HG03039 (cell line): Measurements from ENCODE around the gene CADM1.

Source experiments
- ATAC-seq: cut with Tn5 transposase; IDR thresholded peaks from one replicate; pipeline ENCODE4 v1.9.1; 2021; ENCODE audit warnings: mild to moderate bottlenecking, moderate library complexity; ENCODE audit not compliant: unreplicated experiment

CADM1 gene

DNA sequence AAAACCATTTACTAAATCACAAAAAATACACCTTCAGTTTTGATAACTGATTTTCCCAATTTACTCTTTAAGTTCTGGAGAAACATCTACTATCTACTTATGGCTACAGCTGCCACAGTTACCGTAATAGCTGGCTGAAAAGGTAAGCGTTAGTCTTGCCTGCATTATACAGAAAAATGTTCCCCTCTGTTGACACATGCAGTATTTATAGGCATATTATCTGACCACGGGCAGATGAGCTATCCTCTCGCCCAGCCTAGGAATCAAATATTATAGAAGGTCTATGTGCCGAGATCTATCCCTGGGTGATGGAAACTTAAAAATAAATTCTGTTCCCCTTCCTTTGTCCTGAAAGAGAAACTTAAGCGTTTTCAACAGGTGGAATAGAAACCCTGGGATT lies 283.8 kb downstream of the CADM1 start:
- ATAC-seq = no peak

DNA sequence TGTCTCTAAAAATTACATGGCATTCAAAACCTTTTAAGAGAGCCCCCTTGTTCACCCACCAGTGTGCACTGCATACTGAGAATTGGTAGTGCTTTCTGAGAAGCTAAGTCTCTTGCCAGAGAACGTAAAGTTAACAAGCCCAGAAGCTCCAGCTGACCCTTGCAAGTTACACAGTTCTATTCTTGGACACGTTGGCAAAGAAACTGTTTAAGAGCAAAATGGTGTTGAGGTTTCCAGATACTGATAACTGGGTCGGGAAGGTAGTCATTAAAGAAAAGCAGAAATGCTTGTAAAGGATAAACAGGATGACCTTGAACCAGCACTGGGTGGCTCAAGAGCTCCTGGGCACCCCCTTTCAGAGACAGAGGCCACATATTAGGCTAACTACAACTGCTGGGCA lies 284.8 kb downstream of the CADM1 start:
- no peak for ATAC-seq

DNA sequence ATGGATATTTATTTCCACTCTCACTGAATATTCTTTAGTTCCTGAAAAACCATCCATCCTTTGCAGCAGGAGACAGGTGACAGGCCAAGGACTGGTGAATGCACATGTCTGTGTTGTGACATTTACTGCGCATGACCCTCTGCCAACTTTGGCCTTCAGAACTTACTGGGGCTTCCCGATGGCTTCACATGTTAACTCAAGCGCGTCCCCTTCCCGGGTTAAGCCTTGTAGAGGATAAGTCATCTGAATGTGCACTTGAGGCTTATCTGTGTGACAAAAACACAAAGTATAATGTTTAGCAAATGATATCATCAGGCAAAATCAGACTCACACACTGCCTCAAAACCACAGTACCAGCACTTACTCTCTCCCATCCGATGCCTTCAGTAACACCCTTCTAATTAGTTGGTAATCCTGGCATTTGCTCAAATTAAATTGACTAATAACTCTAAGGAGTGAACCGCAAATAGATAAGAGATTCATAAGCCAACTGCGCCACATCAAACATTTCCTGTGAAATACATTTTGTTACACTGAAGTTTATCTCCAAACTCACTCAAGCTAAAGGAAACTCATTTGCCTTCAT lies 286.4 kb downstream of the CADM1 start:
- no peak for ATAC-seq

DNA sequence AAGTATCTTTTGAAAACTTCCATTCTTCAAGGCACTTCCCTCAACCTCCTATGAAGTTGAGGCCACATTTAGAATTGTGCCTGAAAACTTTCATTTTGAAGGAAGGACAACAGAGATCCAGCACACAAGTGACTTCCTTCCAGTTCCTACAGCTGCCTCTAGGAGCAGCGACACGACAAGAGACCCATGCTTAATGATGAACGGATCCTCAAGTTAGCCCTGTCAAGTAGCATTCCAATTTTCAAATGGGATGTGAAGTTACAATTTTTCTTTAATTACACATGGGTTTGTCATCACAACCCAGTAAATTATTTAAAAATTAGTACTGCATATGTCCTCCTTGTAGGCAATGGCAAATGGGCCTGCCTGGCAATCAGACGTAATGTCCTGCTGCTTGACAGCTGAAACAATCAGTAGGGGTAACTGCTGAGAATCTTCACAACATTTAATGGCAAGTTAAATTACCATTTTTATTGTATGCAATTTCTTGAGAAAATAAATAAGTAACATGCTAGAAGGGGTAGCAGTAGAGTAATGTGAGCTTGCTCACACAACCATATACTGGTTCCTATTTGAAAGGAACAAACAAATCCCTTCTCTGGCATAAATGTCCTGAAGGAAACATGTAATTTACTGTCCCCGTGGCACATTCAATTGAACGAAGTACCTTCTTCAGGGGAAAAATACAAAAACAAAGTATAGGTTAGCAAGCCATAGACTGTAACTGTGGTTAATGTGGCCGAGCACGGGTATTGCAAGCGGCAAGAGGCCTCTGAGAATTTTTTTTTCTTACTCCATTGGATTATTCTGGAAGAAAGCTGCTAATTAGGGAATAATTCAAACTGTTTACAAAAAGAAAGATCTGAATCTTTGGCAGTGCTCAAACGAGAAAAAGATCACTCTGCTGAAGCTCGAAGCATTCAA lies 288.3 kb downstream of the CADM1 start:
- no peak for ATAC-seq

DNA sequence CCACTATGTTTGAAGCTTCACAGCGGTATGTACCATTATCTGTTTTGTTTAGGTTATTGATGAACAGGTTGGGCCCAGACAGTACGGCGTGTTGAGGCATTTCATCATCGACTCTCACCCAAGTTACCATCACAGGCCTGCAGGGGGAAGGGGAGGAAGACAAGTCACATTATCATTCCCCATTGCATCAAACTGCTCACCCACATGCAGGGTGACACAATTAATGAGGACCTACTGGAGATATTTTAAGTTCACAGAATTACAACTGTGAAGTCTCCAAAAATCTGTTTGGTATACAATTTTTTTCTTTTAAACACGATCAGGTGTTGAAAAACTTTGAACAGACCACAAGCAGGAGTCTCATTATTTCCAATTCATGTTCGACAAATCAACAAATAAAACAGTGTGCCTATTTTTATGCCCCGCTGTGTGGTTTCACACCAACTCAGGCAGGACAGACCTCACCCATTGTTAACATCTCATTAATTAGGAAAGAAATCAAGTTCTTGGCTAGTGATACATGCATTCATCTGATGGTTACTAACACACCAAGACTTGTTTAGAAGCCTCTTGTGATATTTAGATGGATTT lies 289.5 kb downstream of the CADM1 start:
- no peak for ATAC-seq

DNA sequence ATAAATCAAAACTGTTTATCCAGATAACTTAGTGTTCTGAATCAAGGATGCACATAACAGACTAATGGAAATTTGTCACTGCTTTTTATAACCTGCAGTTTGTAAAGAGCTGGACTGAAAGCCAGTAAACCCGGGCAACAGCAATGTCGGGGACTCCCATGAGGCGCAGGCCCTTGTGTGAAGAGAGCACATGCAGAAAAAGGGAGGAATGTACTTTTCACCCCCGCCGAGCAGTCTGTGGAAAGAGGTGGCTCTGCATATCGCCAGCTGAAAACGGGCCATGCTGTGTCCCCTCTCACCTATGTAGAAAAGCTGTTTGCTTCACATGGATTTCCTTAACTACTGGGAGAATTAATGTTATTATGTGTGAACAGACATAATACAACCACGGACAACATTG lies 291.2 kb downstream of the CADM1 start:
- no peak for ATAC-seq

DNA sequence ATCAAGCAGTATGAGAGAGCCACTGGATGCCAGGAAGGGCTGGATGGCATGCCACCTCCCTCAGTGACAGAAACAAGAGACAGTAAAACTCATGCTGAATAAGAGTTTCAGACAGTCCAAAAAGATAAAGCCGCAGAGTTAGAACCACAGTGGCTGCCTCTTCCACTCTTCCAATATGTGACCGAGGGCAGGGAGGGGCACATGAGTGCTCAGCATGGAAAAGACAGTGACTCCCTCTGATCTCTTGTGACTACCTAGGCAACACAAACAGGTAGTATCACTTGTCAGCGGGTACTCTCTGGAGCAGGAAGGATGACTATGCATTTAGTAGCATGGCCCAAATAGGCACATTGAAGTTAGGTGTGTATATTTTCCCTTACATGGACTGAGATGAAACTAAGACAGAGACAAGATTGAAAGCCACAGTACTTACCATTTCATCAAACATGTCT lies 295.4 kb downstream of the CADM1 start:
- no peak for ATAC-seq

DNA sequence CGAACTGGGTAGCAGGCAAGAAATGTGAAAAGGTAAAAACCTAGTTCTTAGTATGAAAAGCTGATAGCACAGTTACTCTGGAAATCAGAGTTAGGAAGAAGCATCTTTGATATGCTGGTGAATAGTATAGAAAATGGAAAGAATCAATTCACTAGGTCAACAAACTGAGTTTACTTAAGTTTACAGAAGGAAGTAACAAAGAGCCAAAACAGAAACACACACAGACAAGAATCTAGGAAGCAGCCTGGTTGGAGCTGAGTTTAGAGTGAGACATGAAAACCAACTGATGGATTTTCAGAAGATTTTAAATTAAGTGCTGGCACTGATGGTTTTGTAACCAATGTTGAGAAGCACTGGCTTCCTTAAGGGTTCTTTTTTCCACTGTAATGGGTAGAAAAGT lies 296.3 kb downstream of the CADM1 start:
- no peak for ATAC-seq

DNA sequence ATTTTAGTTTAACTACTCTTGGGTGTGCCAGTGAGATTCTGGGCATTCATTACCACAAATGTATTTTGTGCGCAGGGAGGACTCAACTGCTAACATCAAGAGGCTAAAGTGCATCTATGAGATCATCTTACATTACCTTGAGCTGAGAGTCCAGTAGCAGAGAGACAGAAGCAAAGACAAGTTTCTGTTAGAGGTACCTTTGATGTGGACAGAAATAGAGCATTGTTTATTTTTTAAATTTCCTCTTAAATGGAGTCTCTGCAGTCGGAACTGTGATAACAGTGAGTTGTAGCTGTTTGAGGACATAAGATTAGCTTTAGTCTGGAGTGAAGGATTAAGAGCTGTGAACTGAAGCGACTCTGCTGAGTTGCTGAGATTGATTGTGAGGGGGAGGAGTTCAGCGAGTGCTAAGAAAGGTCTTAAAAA lies 297.0 kb downstream of the CADM1 start:
- ATAC-seq = no peak

DNA sequence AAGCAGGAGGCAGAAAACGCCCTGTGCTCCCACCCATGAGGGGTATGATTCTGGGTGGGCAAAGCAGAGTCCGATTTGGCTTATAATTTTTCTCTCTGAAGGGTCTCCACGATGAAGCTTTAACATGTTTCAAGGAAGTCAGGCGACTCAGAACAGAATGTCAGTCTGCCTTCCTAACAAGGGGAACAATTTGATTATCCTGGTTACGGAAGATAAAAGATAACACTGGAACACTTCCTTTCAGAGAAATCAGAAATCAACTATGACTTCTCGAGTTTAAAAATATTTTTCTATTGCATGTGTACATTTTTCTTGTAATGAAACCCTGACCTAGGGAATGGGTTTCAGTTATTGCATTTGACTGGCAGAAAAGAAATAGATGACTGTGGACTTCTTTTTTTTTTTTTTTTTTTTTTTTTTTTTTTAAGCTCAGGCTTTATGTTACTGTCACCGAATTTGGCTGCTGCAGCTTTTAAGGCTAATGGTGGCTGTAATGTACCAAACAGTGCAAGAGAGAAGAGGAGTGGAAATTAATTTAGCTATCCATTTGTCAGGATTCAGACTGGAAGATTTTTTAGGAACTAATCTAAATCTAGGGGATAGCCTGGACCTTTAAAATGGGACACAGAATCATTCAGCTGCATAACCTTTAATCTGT lies 297.7 kb downstream of the CADM1 start:
- ATAC-seq = no peak

DNA sequence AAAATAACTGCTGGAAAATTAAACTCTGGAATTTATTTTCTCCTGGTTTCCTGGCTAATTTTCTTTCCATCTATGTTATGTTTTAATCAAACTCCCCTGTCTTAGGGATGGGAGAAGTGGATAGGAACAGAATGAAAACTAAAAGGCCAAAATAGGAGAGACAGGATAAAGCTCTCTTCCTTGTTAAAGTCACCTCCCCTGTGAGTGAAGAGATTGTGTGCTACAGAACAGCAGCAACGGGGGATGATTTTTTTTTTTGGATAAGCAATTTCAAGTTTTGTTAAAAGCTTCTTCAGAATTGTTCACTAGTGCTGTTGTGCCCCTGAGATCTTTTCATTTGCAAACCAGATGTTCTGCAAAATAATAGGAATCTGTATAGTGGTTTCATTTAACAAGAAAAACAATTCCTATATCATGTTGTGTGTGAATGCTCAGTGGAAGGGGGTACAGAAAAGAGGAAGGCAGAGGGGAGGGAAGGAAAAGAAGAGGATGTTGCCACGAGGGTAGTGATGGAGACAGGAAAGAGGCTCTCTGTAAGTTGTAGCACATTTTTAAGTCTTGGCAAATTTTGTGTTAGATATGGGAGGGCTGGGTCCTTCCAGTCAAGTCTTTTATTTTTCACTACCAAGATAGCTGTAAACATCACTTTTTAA lies 301.2 kb downstream of the CADM1 start:
- no peak for ATAC-seq

DNA sequence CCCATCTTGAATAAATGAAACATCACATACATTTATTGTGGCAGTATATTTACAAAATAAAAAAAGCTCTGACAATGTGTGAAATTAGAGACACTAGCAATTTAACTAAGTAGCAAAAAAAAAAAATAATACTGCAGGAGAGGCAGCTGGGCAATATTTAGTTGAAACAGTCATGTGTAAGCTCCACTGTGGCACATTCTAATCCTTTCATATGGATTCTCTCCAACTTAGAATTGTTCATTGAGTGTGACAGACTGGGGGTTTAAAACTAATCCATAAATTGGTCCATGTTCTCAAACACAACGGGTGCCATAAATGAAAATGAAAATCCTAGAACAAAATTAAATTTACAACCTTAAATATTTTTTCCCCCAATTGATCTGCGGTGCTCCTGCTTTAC lies 302.1 kb downstream of the CADM1 start:
- ATAC-seq = no peak

DNA sequence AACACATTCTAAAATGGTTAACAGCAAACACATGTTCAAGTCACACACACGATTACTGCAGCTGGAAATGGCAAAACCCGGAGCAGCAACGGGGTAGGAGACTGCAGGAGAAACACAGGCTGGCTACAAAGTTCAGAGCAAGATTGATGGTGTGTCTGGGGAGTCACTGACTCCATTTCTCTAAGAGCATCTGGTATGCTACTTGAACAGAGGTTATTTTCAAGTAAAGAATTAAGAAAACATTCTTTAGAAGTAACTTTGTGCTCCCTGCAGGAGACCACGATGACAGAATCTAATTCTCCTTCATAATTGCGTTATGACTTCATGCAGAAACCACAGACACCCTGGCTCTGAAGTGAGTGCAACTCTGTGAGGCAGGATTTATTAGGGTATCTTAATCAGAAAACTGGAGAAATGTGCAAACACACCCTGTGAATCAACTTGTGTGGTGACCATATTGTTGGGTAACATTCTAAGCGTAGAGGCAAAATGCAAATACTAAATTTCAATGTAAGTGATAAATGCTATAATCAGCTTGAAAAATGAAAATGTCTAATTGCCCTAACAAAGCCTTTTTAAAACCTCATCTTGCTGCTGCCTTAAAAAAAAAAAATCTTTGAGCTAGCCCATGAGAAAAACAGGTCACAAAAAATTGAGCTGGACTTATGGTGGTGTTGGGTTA lies 303.0 kb downstream of the CADM1 start:
- no peak for ATAC-seq

DNA sequence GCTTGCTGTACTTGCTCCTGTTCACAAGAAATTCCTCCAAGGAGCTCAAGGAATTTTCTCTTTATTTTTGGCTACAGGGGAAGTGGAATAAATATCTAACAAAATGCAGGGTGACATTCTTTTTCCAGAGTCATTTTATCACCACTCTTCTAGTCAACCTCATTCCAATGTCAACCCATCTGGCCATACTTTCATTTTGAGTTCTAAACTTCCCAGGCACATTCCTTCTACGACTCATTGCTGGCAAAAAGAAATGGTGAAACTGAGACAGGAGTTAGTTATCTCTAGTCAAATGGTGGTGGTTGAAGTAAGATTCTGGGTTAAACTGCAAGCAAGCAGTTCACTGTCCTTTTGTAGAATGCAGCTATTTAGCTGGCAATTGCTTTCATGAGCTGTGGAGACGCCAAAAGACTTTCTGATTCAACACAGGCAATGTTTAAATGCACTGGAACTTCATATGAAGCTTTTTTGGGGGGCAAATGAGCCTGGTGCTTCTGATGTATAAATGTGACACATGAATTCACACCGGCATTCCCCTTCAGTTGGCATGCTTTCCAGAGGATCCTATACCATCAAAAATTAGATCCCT lies 304.6 kb downstream of the CADM1 start:
- no peak for ATAC-seq

DNA sequence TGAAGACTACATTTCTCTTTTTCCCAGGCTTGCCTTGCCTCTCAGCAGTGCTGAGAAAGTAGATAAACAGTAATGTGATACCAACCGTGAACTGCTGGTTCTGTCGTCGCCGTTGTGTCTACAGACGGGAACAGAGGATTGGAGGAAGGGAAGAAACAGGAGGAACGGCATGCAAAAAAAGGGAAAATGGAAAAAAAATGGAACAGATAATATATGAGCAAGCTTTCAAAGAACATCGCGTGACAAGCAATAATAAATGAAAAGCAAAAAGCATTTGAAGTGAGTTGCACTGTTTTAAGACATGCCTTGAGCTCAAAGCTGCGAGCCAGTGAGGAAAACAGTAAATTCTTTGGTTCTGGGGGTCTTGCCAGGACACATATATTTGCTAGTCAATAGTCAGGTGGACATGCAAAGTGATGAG lies 305.9 kb downstream of the CADM1 start:
- no peak for ATAC-seq

DNA sequence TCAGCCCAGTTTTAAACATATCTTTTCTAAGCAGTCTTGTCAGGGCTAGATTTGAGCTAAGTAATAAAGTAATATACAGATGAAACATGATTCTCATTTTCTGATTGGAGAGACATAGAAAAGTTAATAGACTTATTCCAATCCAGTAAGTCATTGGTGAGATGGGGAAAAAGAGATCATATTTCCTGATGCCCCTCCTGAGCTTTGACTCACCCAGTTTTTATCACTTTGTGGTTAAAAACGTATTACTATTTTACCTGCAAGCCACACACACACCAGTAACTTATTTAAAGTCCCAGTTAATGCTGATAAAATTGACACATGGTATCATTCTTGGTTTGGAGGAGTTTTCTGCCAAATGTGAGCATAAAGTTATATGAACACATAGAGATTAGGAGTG lies 306.8 kb downstream of the CADM1 start:
- ATAC-seq = no peak

DNA sequence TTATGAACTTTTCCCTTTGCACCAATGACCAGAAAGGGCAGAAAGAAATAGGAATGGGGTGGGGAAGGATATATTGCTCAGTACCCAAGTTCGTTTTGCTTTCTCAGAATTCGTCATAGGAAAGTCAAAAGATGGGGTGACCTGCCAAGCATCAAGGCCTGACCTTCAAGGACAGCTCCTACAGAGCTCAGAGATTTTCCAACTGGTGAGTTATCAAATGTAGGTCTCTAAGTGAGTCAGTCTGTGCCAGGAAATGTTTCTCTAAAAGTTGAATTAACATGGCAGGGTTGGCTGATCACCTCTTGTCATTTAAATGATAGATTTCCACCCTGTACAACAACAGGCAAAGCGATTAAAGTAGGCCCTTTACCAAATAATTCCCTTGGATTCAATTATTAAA lies 307.2 kb downstream of the CADM1 start:
- no peak for ATAC-seq

DNA sequence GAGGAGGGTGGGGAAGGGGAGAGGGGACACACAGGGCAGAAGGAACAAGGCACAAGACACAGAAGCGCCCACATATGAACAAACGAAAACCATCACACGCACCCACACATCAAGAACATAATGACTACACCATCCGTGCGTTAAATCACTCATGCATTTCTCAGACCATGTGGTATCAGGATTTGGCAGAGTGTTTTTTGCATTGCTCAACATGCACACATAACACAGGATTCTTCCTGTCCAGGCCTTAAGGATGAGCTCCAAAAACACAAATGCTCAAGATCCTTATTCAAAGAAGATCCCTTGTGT lies 309.5 kb downstream of the CADM1 start:
- ATAC-seq = peak; percentile 29

DNA sequence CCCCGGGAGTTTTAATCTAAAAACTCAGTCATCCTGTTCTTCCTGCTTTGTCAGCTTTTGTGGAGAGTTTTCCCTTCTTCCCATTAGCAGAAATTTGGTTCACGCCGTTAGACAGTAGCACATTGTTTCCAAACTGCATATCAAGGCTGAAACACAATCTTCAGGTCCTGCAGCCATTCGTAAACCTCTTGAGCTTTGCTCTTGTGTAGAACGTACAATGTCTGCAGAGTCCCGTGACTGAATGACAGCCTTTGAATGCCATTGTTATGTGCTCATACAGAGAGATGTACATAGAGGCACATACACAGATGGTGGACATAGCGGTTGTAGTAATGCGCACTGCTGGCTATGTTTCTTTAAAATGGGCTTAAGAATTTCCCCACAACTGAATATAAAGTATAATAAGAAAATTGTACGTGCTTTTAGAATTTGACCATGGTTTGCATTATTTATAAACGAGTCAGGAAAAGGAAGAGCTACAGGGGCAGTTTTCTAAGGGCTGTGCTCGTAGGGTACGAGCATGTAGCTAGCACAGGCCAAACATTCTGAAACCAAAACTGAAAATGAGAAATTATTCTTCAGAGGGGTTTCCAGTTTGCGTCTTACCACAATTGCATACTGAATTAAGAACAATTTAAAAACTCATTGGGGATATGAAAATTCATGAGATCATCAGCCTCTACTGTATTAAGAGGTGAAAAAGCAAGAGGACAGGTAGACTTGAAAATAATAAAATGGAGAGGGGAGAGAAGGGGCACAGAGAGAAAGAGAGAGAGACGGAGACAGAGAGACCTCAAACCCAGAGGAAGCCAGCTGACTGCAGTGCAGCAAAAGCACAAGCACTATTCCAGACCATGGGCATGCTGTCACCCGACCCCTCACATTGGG lies 310.1 kb downstream of the CADM1 start:
- ATAC-seq = peak; percentile 74
